Hepatic stellate cell (primary cell): Measurements from ENCODE around the gene LRRC37A3.
"Not testable (repeated sequence)": the region's sequence is repeated elsewhere in the genome, so short reads cannot be mapped to it uniquely, and the experiment has no call there.

Experiments
- DNase-seq: peaks from one replicate; pipeline ENCODE4 v3.0.0; 2011; ENCODE audit warnings: low spot score

LRRC37A3 gene

DNA sequence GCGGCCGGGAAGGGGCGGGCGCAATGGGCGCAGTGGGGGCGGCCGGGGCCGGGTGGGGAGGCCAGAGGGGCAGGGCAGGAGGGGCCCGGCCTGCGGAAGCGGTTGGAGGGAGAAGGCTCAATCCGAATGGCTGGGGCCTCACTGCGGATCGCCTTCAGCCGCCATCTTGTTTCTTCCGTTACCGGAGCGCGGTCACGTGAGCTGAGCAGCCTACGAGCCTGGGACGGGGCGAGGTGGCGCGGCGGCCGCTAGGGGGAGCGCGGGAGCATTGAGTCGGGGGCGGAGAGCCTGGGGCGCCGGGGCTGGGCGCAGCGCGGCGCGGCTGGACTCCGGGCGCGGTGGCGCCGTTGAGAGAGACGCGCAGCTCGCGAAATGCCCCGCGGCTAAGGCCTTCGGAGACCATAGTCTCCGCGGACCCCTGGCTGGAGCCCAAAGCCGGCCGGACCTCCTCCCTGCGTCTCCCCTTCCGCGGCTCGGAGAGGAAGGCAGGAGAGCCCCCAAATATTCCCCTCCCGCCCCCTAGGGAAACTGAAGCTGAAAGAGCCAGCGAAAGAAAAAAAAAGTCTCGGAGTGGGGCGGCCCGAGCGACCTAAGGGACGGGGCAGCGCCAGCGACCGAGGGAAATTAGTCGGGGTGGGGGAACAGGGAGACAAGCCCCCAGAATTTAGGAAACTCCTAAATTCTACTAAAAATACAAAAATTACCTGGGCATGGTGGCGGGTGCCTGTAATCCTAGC is at the start of gene LRRC37A3:
Gene LRRC37A3 (minus strand): TSS at position 190 of the 737 bp plus-strand sequence. CDS start 22,221 bp downstream, outside the sequence.
- DNase-seq, result peak; percentile 84

DNA sequence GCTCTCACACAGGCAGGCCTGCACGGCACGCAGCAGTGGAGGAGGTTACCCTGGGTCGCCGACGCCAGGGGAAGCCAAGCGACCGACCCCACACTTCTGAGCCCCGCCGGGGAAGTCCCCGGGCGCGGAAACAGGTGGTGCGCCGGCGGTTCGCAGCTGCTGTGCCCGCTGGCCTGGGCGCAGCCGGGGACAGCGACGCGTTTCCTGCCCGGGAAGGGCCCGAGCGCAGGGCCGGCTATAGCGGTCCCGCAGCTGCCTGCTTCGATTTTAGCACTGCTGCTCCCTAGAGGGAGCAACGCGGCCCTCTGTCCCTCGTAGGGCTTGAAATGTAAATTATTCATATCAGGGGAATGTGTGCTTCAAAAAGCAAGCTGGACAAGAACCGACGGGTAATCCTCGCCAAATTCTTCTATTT is 46.6 kb upstream of the LRRC37A3 start:
- DNase-seq, result peak; percentile 32

DNA sequence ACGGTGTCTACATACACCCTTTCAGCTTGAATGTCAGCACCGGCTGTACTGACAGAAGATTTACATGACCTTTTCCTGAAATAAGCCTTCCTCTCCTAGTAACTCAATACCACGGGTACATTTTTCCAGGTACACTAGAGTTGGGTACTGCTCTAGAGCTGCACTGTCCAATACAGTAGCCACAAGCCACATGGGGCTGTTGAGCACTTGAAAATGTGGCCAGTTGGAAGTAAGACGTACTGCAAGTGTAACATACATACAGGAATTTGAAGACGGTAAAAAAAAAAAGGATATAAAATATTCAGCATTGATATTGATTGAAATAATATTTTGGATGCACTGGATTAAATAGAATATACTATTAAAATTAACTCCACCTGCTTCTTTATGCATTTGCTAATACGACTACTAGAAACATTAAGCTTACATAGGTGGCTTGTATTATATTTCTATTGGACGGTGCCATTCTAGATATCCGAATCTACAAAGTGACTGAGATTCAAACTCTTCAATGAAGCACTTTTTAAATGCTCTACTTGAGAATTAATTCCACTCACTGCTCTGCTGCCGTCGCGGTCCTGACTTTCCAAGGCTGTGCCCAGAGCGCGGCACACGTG is 46.1 kb upstream of the LRRC37A3 start:
- DNase-seq, result not testable (repeated sequence)

DNA sequence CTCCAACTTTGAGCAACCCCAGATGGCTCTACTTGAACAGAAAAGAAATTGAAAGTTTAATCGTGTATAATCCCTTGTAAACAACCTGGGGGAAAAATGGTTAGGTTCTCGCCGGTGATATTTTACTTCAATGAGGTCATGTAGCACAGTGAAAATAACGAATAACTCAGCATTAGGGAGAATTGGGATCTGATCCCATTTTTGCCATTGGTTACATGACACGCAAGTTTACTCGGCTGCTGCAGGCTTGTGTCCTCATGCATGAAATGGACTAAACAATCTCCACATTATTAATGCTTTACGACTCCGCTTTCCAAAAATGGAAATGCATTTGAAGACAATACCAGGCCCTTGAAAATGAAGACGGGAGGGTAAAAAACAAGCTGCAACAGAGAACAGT is 45.5 kb upstream of the LRRC37A3 start:
- no peak for DNase-seq

DNA sequence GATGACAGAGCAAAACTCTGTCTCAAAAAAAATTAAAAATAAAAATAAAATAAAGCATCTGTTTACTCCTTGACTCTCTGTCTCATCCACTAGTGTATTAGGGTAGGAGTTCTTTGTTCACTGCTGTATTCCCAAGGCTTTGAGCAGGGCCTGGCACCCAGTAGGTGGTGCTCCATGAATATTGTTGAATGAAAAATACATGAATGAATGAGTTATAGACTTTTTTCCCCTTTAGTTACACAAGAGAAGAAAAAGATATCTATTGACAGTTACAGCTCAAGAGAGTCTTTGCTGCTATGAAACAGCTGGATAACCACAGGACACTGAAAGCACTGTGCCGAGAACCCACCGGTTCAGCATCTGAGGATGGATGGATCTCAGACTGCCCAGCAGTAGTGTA is 44.5 kb upstream of the LRRC37A3 start:
- not testable (repeated sequence) for DNase-seq

DNA sequence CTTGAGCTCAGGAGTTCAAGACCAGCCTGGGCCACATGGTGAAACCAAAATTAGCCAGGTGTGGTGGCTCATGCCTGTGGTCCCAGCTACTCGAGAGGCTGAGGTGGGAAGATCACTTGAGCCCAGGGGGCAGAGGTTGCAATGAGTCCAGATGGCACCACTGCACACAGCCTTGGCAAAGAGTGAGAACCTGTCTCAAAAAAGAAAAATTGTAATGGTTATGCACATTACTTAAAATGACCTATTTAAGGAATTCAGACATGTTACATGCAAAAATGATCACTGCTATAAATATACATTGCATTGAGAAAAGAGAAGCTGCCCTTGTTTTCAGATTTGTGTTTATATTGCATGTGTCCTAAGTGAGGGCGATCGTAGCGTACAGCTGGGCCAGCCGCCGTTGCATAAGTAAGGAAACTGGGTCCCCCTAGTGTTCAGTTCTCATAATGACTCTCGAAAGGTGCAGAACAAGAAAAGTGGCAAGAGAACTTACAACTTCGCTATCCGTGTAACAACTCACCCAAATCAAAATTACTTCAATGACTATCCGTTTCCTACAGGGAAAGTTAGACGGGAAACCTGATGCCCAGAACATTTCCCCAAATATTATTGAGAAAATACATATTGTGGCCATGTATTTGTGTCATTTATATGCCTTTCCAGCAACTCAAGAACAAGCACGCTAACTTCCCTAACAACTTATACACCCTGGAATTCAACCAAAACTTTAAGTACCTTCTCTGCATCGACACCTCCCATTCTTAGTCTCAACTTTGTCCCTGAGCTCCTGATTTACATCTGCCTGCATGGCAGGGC is 42.5 kb upstream of the LRRC37A3 start:
- not testable (repeated sequence) for DNase-seq

DNA sequence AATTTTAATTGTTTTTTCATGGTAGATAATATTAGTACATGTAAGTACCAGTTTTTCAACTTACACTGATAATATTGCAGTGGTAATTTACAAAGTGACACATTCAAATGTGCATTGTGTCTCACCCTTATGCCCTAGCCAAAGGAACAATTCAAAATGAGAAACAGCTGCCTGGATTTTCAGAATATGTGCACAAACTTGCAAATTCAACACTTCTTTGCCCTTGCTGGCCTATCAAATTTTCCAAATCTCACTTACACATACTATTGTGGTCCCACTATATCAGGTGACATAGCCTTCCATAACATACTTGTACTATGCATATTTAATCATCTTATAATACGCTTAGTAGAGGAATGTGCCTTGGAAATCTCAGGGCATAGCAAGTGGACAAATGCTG is 32.6 kb upstream of the LRRC37A3 start:
- DNase-seq, result no peak

DNA sequence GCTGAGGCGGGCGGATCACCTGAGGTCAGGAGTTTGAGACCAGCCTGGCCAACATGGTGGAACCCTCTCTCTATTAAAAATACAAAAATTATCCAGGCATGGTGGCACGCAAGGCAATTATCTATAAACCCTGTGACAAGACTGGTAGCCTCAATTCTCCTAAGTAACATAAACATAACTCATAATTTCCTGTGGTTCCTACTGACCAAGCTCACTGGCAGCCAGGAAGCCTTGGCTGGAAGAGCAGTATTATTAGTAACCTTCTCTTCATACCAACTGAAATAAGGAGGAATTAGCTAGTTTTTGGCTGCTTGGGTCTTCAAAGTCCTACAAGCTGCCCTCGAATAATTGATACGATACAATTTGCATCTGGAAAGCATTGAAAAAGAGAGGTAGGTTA is 31.6 kb upstream of the LRRC37A3 start:
- no peak for DNase-seq

DNA sequence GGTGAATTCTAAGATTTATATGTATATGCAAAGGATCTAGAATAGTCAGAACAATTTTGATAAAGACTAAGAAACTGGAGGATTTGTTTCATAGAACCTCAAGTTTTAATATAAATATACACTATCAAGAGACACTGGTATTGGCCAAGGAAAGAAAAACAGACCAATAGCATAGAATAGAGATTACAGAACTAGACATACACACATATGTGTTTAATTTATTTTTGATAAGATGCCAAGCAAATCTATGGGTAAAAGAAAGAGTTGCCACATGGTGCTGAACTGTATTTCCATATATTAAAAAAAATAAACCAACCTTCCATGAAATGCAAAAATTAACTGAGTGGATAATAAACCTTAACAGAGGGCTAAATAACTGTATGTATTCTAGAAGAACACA is 27.9 kb upstream of the LRRC37A3 start:
- no peak for DNase-seq

DNA sequence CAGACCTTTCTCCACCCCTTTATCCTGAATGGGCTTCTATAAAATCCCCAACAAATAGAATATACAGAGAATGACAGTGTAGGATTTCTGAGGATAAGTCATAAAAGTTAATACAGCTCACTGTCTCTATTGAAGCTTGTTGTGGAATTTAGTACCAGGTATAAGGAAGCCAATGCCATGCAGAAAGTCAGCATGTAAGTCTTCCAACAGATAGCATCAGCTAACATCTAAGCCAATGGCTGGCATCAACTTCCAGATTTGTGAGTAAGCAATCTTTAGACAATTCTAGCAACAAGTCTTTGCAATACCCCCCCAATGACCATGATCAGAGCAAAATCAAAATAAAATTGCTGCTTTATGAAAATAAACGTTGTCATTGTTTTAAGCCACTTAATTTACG is 22.5 kb upstream of the LRRC37A3 start:
- DNase-seq, result no peak

DNA sequence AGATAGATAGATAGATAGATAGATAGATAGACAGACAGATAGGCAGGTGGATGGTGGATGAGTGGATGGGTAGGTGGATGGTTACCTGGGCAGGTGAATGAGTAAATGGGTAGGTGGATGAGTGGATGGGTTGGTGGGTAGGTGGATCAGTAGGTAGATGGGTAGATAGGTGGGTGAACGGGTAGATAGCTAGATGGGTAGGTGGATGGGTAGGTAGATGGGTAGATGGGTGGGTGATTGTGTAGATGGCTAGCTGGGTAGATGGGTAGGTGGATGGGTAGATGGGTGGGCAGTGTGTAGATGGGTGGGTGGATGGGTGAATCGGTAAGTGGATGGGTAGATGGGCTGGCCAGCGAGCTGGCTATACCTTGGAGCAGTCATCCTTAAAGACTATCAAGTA is 21.8 kb upstream of the LRRC37A3 start:
- no peak for DNase-seq

DNA sequence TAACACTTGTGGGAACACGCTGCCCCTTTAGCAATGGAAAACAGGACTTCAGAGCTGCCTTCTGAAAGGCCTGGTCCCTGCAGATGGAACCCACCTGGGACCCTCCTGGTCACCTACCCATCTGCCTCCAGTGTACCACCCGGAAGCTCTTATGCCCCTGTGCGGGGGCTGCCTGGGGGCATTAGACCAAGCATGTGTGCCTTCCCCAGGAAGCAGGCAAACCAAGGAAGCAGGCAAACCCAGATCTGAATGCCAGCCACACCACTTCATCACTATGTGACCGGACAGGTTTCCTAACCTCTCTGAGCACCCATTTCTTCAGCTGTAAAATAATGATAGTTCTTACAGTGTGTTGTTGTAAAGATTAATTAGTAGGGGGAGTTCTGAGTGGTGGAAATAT is 20.8 kb upstream of the LRRC37A3 start:
- no peak for DNase-seq

DNA sequence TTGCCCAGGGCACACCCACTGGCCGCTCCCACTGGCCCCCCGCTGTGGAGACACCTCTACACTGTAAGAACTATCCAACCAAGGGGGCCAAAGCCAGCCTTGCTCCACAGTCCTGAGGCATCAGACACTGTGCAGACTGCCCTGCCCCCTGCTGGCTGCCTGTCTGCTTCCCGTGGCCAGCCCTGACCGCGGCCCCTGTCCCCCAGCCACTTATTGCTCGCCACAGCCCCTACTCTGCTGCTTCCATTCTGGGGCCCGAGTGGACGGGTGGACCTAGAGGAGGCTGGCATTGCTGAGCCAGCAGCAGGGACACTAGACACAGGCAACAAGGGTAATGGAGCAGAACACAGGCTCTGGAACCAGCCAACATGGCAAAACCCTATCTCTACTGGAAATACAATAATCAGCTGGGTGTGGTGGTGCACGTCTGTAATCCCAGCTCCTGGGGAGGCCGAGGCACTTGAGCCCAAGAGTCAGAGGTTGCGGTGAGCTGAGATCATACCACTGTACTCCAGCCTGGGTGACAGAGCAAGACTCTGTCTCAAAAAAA is 19.7 kb upstream of the LRRC37A3 start:
- peak; percentile 38 for DNase-seq

DNA sequence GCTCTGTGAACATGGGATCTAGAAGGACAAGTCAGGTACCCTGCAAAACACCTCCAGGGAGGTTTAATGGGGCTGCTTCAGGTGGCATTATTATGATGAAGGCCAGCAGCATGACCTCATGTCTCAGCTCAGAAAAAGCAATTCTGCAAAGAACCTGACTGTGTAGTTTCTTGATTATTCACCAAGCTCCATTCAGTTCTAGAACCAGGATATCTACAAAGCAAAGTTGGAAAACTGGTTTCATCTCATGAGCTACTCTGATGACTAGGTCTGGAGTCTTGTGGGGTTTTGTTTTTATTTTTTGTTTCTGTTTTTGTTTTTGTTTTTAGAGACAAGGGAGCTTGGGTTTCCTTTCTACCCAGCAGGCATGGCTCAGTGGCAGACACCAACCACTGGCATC is 19.0 kb upstream of the LRRC37A3 start:
- no peak for DNase-seq

DNA sequence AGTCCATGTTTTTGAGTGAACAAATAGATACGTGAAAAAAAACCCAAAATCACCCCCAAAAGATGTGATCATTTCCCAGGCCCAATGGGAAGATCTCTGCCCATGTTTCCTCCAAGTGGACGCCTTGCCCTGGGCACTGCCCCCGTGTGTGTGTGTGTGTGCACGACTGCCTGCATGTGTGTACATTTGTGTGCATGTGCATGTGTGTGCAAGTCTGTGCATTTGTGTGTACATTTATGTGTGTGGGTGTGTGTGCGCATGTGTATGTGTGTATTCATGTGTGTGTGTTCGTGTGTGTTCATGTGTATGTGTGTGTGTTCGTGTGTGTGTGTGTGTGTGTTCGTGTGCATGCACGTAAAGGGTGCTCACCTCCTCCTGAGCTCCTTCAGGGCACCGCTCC is 16.8 kb upstream of the LRRC37A3 start:
- DNase-seq, result no peak

DNA sequence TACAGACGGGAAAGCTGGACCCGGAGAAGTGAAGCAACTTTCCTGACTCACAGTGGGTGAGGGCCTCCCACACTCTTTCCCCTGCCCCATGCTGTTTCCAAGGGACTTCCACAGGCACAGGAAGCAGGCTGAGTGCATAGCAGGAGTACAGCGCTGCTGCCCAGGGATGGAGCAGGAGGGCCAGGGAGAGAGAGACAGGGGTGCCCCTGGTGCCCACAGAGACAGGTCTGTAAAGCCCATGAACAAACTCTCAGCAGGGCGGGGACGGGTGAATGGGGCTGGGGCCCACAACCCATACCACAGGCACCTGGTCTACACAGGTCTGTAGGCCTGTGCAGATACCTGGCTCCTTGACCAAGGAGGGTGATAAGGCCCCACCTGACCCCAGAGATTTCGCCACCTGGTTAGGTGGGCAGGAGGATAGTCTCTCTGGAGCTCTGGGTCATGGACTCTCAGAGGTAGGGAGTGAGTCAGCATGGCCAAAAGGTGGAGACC is 15.1 kb upstream of the LRRC37A3 start:
- not testable (repeated sequence) for DNase-seq

DNA sequence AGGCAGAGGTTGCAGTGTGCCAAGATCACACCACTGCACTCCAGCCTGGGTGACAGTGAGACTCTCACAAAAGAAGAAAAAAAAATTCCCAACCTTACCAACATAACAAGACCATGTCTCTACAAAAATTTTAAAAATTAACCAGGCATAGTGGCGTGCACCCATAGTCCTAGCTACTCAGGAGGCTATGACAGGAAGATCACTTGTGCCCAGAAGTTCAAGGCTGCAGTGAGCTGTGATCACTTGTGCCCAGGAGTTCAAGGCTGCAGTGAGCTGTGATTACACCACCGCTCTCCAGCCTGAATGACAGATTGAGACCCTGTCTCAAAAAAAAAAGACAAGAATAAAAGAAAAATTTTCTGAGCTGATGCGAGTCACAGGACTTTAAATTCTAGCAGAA is 13.6 kb upstream of the LRRC37A3 start:
- DNase-seq, result not testable (repeated sequence)

DNA sequence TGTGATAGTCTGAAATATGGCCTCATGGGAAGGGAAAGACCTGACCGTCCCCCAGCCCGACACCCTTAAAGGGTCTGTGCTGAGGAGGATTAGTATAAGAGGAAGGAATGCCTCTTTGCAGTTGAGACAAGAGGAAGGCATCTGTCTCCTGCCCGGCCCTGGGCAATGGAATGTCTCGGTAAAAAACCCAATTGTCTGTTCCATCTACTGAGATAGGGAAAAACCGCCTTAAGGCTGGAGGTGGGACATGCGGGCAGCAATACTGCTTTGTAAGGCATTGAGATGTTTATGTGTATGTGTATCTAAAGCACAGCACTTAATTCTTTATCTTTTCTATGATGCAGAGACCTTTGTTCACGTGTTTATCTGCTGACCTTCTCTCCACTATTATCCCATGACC is 11.1 kb upstream of the LRRC37A3 start:
- DNase-seq, result not testable (repeated sequence)

DNA sequence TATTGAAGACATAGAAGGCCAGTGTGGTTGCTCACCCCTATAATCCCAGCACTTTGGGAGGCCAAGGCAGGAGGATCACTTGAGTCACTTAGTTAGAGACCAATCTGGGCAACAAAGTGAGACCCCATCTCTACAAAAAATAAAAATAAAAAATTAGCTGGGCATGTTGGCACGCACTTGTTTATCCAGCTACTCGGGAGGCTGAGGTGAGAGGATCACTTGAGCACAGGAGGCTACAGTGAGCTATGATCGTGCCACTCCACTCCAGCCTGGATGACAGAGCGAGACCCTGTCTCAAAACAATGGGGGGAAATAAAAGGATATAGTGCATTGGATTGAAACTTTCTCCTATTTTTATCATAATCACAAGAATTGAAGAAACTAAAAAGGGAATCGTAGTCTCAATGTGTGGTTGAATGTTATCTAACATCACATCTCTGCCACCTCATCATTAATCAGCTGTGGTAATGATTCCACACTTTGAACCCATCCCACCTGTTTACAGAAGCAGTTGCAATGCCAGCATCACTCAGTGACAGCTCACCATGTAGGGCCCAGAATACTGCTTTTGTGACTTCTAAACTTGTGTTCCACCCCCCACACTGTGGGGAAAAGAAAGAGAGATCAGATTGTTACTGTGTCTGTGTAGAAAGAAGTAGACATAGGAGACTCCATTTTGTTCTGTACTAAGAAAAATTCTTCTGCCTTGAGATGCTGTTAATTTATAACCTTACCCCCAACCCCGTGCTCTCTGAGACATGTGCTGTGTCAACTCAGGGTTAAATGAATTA is 10.3 kb upstream of the LRRC37A3 start:
- not testable (repeated sequence) for DNase-seq

DNA sequence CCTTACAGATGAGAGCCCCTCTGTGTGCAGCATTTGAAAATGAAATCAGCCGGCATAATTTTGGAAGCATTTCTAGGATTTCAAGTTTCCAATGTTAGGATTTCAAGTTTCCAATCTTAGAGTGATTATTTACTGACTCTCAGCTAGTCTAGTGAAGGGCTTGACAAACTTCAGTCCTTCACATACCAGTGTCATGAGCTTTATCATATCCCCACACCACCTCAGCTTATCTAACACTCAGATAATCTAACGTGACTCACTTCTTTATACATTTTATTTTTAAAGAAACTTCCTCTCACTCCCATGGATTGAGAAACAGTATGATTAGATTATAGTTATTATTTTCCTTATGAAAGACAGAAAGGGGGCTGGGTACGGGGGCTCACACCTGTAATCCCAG is 9.4 kb upstream of the LRRC37A3 start:
- DNase-seq, result not testable (repeated sequence)

DNA sequence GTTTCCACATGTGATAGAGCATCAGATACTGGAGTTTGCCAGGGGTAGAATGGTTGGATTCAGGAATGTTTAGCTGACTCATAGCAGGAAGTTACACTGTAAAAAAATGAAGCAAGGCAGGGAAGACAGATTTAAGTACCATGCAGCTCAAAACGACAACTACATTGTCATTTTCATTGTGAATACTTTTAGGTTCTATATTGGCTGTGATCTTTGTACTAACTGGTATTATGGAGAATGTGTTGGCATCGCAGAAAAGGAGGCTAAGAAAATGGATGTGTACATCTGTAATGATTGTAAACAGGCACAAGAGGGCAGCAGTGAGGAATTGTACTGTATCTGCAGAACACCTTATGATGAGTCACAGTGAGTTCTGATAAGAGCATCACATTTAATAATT is 8.2 kb upstream of the LRRC37A3 start:
- DNase-seq, result not testable (repeated sequence)

DNA sequence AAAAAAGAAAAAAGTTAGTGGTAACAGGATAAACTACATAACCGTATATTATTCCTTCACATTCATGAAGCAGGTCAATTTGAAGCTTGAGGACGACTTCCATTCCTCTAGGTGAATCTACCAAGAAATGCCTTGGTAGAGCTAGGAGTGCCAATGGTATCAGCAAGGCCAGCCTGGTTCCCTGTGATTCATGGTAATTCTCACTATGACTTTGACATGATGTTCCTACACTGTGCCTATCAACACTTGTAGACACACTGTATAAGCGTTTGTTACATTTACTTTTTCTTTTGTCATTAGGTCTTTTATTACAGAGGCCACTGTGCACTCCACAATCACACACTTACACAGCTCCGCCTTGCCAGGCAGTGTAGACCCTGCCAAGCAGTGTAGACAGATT is 7.2 kb upstream of the LRRC37A3 start:
- DNase-seq, result not testable (repeated sequence)
